ENCODE measurements around the gene PLCB1. TPM values are rescaled to one million over a fixed set of nuclear protein-coding genes. Genes with fewer than 3 reads are reported as not detected.
"Not testable (repeated sequence)": the region's sequence is repeated elsewhere in the genome, so short reads cannot be mapped to it uniquely, and the experiment has no call there.

PLCB1 gene
- 39.2 TPM for polyA plus RNA-seq (ENCODE audit: insufficient read length)
- long read RNA-seq, donor 1, full-length matches to known transcripts, result 1 of 1 reads
- long read RNA-seq, donor 1, partial matches to known transcripts, result 0 of 1 reads
- long read RNA-seq, donor 1, other reads (novel, unspliced or antisense), result 0 of 1 reads
- long read RNA-seq, donor 2, result 0 reads
- long read RNA-seq, donor 3, result 0 reads
- long read RNA-seq, donor 4, result 0 reads
- long read RNA-seq, donor 5, full-length matches to known transcripts, result 2 of 2 reads
- long read RNA-seq, donor 5, partial matches to known transcripts, result 0 of 2 reads
- long read RNA-seq, donor 5, other reads (novel, unspliced or antisense), result 0 of 2 reads
- long read RNA-seq, donor 6, result 0 reads
- long read RNA-seq, donor 7, result 0 reads
- long read RNA-seq, donor 8, full-length matches to known transcripts, result 1 of 1 reads
- long read RNA-seq, donor 8, partial matches to known transcripts, result 0 of 1 reads
- long read RNA-seq, donor 8, other reads (novel, unspliced or antisense), result 0 of 1 reads

GRCh38 chr20:8131598-8132483 is at the start of gene PLCB1:
Gene PLCB1 (plus strand): TSS chr20:8132266. CDS start chr20:8132652, 386 bp downstream.
- peak; percentile 85 for DNase-seq

DNA sequence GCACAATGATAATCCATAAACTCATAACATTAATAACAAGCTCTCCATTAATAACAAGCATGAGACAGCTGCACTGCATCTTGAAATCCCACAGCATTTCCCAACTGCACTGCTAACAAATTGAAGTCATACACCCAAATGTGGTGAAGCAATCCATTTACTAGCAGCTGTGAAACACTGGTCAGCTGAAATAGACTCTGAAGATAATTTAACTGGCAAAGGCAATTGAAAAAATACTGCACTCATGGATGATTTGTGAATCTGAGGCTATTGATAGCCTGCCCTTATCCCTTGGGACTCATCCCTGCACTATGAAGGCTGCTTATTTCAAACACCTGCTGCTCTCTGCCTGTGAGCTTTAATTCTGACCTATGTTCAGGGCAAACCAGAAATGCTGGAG is 49.1 kb upstream of the PLCB1 start:
- no peak for DNase-seq

- DNase-seq, result no peak
Measured at GRCh38 chr20:8089668-8090067, 42.4 kb upstream of the PLCB1 start.

GRCh38 chr20:8094415-8094818 is 37.6 kb upstream of the PLCB1 start:
- DNase-seq, result no peak

DNA sequence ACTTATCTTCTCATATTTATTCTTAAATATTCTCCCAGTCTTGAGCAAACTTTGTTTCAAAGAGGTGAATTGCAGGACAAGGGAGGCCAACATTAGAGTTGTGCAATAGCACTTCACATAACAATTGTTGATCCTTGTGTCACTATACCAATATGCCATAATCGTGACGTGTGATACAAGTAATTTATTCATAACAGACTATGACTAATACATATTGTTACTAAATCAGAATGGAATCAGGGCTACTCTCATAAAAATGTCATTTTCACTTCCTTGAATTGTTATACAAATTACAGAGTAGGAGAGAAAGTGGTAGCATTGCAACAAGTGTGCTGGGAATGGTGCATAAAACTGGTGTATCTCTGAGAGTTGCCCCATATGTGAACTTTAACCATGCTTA is 37.2 kb upstream of the PLCB1 start:
- DNase-seq, result no peak

GRCh38 chr20:8095648-8096572 is 36.2 kb upstream of the PLCB1 start:
- no peak for DNase-seq

GRCh38 chr20:8097307-8097706 is 34.8 kb upstream of the PLCB1 start:
- no peak for DNase-seq

- no peak for DNase-seq
Measured at GRCh38 chr20:8104252-8104651, 27.8 kb upstream of the PLCB1 start.

- not testable (repeated sequence) for DNase-seq
Measured at GRCh38 chr20:8114612-8115011, 17.5 kb upstream of the PLCB1 start.

- DNase-seq, result no peak
Measured at GRCh38 chr20:8115436-8115835, 16.6 kb upstream of the PLCB1 start.

DNA sequence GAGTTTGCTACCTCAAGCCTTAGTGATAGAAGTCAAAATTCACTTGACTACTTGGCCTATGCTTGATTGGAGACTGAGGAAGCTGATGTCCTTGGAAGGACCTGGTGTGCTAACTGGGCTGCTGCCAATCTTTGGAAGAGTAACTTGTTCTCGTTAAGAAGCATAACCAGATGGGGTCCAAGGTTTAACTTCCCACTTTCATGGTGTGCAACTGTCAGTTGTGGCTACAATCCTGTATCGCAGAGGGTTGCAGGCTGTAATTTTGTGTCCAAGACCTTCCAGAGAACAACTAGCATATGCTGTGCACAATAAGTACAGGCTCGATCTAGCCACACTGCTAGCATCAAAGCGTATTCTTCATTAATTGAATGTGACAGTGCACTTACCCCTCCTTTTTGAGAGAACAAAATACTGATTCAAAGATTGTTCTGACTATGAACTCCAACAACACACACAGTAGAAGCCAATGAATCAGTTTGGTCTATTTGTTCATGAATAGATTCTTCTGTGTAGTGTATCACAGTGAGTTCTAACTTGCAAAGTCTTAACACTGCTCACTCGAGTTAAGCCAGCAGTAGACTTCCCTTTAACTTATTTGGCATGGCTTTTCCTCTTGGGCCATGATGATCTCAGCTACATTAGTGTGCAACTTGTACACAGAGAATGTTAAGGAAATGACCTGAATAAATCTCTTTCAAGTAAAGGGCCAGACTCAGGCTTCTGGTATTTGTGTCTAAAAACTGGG is 15.8 kb upstream of the PLCB1 start:
- DNase-seq, result no peak

DNA sequence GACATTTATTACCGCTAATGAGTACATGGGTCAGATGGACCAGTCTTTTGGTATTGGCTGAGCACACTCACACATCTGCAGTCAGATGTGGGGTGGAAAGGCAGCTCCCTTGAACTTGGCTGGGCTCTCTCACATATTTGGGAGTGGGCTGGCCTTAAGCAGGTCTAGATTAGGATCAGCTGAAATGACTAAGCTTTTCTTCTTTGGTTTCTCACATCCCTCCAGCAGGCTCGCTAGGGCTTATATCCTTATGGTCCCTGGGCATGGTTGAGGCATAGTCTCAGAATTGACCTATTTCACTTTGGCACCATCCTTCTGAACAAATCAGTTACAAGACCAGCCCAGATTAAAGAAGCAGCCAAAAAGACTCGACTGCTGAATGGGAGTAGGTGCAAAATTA is 14.4 kb upstream of the PLCB1 start:
- DNase-seq, result no peak

DNA sequence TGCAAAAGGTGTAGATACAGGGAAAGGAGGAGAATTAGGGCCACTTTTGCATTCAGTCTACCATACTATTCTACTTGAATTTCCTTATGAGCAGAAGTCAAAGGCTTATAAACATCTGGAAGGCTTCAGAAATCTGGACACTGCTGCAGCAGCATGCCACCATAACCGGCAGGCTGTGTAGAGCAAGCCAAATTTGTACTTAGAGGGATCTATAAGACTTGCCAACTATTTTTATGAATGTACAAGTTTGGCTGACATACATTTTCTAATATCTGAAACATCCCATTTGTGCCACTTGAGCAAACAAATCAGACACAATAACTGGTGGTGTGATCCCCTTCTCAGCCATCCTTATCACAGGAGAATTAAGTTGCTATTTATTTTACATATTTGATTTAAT is 14.0 kb upstream of the PLCB1 start:
- DNase-seq, result no peak

- DNase-seq, result no peak
Measured at GRCh38 chr20:8118760-8119159, 13.3 kb upstream of the PLCB1 start.

- no peak for DNase-seq
Measured at GRCh38 chr20:8121666-8122065, 10.4 kb upstream of the PLCB1 start.

DNA sequence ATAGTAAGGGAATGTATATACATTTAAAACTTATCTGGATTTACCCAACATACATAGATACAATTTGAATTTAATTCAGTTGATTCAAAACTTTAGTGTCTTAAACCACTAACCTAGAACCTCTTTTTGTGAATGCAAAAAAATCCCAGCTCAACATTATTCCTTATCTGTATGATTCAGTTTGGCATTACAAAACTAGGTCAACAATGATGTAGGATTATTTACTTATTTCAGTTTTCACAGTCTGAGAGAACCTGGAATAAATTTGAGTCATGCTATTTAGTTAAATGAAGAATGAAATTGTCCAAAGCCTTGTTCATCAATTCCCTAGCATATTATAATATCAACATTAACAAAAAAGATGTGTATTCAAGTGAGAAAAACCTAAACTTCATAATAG is 7.4 kb upstream of the PLCB1 start:
- no peak for DNase-seq

GRCh38 chr20:8126181-8126580 is 5.9 kb upstream of the PLCB1 start:
- no peak for DNase-seq

- DNase-seq, result no peak
Measured at GRCh38 chr20:8126841-8127378, 5.2 kb upstream of the PLCB1 start.

- DNase-seq, result no peak
Measured at GRCh38 chr20:8127553-8128255, 4.4 kb upstream of the PLCB1 start.

Measured in left kidney (tissue), 8 donors.